ENCODE results near the gene CETN2.
"Not testable (repeated sequence)": the region's sequence is repeated elsewhere in the genome, so short reads cannot be mapped to it uniquely, and the experiment has no call there.

Gene CETN2

GRCh38 chrX:152831391-152831790, 834 bp upstream of the CETN2 start:
- no peak for DNase-seq

GRCh38 chrX:152824841-152825374, 5.6 kb downstream of the CETN2 start:
- no peak for DNase-seq

- no peak for DNase-seq
Observed at GRCh38 chrX:152823657-152824056, 6.9 kb downstream of the CETN2 start.

- DNase-seq, result no peak
Observed at GRCh38 chrX:152822383-152823086, 8.0 kb downstream of the CETN2 start.

- DNase-seq, result no peak
Observed at GRCh38 chrX:152821145-152821765, 9.3 kb downstream of the CETN2 start.

- no peak for DNase-seq
Observed at GRCh38 chrX:152819732-152820131, 10.8 kb downstream of the CETN2 start.

- DNase-seq, result no peak
Observed at GRCh38 chrX:152819266-152819665, 11.3 kb downstream of the CETN2 start.

GRCh38 chrX:152818356-152818755, 12.2 kb downstream of the CETN2 start:
- DNase-seq, result no peak

- no peak for DNase-seq
Observed at GRCh38 chrX:152817078-152817764, 13.3 kb downstream of the CETN2 start.

- no peak for DNase-seq
Observed at GRCh38 chrX:152814048-152814447, 16.5 kb downstream of the CETN2 start.

- DNase-seq, result no peak
Observed at GRCh38 chrX:152813206-152813605, 17.4 kb downstream of the CETN2 start.

GRCh38 chrX:152810403-152810802, 20.2 kb downstream of the CETN2 start:
- no peak for DNase-seq

- no peak for DNase-seq
Observed at GRCh38 chrX:152806035-152806434, 24.5 kb downstream of the CETN2 start.

- no peak for DNase-seq
Observed at GRCh38 chrX:152798945-152799344, 31.6 kb downstream of the CETN2 start.

GRCh38 chrX:152787062-152787461, 43.5 kb downstream of the CETN2 start:
- not testable (repeated sequence) for DNase-seq

All from CD4-positive, alpha-beta T cell treated with Interleukin-1 beta for 1 hour (primary cell).